Measurements from ENCODE around the gene TBX3. TPM values are rescaled to one million over a fixed set of nuclear protein-coding genes. Genes with fewer than 3 reads are reported as not detected.

Gene TBX3
- polyA plus RNA-seq, 1 of the 3 experiments (the other 2 are of a cell fraction): 10.2 TPM

- TF ChIP-seq, protein P1, sequence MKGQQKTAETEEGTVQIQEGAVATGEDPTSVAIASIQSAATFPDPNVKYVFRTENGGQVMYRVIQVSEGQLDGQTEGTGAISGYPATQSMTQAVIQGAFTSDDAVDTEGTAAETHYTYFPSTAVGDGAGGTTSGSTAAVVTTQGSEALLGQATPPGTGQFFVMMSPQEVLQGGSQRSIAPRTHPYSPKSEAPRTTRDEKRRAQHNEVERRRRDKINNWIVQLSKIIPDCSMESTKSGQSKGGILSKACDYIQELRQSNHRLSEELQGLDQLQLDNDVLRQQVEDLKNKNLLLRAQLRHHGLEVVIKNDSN (IDR thresholded peaks at IDR 0.05; ENCODE audit: borderline replicate concordance, low read depth): no peak
Observed at GRCh38 chr12:114649585-114649984, 34.4 kb downstream of the TBX3 start (continued).

DNA sequence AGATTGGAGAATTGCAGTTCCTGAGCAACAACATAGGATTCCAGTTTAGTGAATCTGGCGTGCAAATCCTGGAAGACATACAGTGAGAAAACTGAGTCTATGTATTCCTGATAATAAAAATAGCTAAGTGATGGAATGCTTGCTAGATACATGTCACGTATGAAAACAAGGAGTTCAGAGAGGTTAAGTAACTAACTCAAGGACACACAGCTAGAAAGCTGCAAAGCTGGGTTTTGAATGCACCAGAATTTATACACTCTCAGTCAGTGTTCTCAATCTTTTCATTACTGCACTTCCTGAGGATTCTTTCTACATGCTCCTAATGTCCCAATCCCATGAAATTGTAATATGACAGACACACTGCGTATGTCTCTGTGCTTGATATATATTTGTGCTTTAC lies 35.3 kb downstream of the TBX3 start:
- no peak overlapping the region for H3K9ac ChIP-seq
- H3K79me2 ChIP-seq (ENCODE audit: insufficient read depth): no peaks in the 10 kb centered on the region
- H3K4me1 ChIP-seq (ENCODE audit: control insufficient read depth in 1 of 2, insufficient read depth in 2 of 2, low read depth in 1 of 2, low read length in 1 of 2): no peaks in the 10 kb centered on the region
- H3K27ac ChIP-seq (ENCODE audit: low read depth in 2 of 2, low read length in 1 of 2): no peak overlapping the region
- H3K27me3 ChIP-seq (ENCODE audit: insufficient read depth): no peaks in the 10 kb centered on the region
- ChIA-PET CTCF (interaction anchor here (0.9 to 1.7 kb wide), 4 partner anchors 10 to 1269 kb away, joined by 3 to 8 read pairs (median 3); no protein-coding TSS in a partner anchor), POLR2A (no interaction called here)
- H4K20me1 ChIP-seq (ENCODE audit: insufficient read depth): no peaks in the 10 kb centered on the region
- no peaks in the 10 kb centered on the region for H3K9me3 ChIP-seq
- no peak for TF ChIP-seq JUND (IDR thresholded peaks at IDR 0.05)
- TF ChIP-seq FOXM1 (IDR thresholded peaks at IDR 0.05; ENCODE audit: low read depth): no peak
- TF ChIP-seq GABPA (IDR thresholded peaks at IDR 0.05; ENCODE audit: low read depth): no peak
- TF ChIP-seq MEF2A (IDR thresholded peaks at IDR 0.05; ENCODE audit: borderline replicate concordance, low read depth): no peak
- TF ChIP-seq, protein P2, sequence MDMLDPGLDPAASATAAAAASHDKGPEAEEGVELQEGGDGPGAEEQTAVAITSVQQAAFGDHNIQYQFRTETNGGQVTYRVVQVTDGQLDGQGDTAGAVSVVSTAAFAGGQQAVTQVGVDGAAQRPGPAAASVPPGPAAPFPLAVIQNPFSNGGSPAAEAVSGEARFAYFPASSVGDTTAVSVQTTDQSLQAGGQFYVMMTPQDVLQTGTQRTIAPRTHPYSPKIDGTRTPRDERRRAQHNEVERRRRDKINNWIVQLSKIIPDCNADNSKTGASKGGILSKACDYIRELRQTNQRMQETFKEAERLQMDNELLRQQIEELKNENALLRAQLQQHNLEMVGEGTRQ (IDR thresholded peaks at IDR 0.05; ENCODE audit: borderline replicate concordance, low read depth, low read length): no peak
- TF ChIP-seq ELF1 (IDR thresholded peaks at IDR 0.05): no peak
- TF ChIP-seq RCOR1 (IDR thresholded peaks at IDR 0.05; ENCODE audit: low read length): no peak
- TF ChIP-seq EZH2phosphoT487 (IDR thresholded peaks at IDR 0.05; ENCODE audit: borderline replicate concordance, low read depth): no peak
- TF ChIP-seq, protein P3, sequence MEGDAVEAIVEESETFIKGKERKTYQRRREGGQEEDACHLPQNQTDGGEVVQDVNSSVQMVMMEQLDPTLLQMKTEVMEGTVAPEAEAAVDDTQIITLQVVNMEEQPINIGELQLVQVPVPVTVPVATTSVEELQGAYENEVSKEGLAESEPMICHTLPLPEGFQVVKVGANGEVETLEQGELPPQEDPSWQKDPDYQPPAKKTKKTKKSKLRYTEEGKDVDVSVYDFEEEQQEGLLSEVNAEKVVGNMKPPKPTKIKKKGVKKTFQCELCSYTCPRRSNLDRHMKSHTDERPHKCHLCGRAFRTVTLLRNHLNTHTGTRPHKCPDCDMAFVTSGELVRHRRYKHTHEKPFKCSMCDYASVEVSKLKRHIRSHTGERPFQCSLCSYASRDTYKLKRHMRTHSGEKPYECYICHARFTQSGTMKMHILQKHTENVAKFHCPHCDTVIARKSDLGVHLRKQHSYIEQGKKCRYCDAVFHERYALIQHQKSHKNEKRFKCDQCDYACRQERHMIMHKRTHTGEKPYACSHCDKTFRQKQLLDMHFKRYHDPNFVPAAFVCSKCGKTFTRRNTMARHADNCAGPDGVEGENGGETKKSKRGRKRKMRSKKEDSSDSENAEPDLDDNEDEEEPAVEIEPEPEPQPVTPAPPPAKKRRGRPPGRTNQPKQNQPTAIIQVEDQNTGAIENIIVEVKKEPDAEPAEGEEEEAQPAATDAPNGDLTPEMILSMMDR (IDR thresholded peaks at IDR 0.05): no peak
- TF ChIP-seq RAD21 (IDR thresholded peaks at IDR 0.05; ENCODE audit: low read length): no peak
- TF ChIP-seq, protein P1 (IDR thresholded peaks at IDR 0.05; ENCODE audit: borderline replicate concordance, low read depth): no peak
- no peak for TF ChIP-seq EP300 (IDR thresholded peaks at IDR 0.05; ENCODE audit: borderline replicate concordance in 1 of 2, low read depth in 1 of 2, low read length in 1 of 2)
- TF ChIP-seq TCF12 (IDR thresholded peaks at IDR 0.05): no peak
- no peak for TF ChIP-seq YY1 (IDR thresholded peaks at IDR 0.05; ENCODE audit: low read depth)
- 84% methylated on average over 3 of the region's 3 CpGs for WGBS (ENCODE audit: low lambda C conversion rate)
- no peaks in the 10 kb centered on the region for H3K36me3 ChIP-seq (replicated peaks in 1 of 2; ENCODE audit: control insufficient read depth in 1 of 2, insufficient read depth in 2 of 2, low read length in 1 of 2)
- DNase-seq: no peak
- no peak overlapping the region for H2AFZ ChIP-seq (ENCODE audit: low read depth)
- no peaks in the 10 kb centered on the region for H3K9me2 ChIP-seq
- no peak overlapping the region for H3K4me3 ChIP-seq (ENCODE audit: low read depth in 2 of 2, low read length in 1 of 2)
- H3K4me2 ChIP-seq: no peak overlapping the region
- no peaks in the 10 kb centered on the region for H3F3A ChIP-seq (replicated peaks; ENCODE audit: insufficient read depth)
